Peyer's patch (tissue), 4 donors: ENCODE results near the gene GCFC2. TPM values are rescaled to one million over a fixed set of nuclear protein-coding genes. Genes with fewer than 3 reads are reported as not detected.

Source experiments
- DNase-seq, 3 donors: peaks; one replicate each; pipeline ENCODE4 v3.0.0-alpha.2; 2017 to 2019
- H3K27ac ChIP-seq, 4 donors: fragments of 200-600 bp; sonication (generic); one replicate each; pipeline ENCODE4 v1.5.1; 2016 to 2019
- H3K27me3 ChIP-seq, 2 donors: fragments of 200-600 bp; sonication (generic); one replicate each; pipeline ENCODE4 v1.5.1; 2019
- H3K36me3 ChIP-seq, 3 donors: fragments of 200-600 bp; sonication (generic); one replicate each; pipeline ENCODE4 v1.5.1; 2016 to 2019
- H3K4me1 ChIP-seq, 4 donors: fragments of 200-600 bp; sonication (generic); one replicate each; pipeline ENCODE4 v1.5.1; 2016 to 2019
- H3K4me3 ChIP-seq, 4 donors: fragments of 200-600 bp; sonication (generic); 1 replicate in 3 of 4; 2 replicates in 1 of 4; pipeline ENCODE4 v1.5.1; 2016 to 2019; ENCODE audit warnings: mild to moderate bottlenecking in 1 of 4
- H3K9me3 ChIP-seq, 4 donors: fragments of 200-600 bp; sonication (generic); one replicate each; pipeline ENCODE4 v1.5.1; 2016 to 2019; ENCODE audit warnings: mild to moderate bottlenecking in 1 of 4
- CTCF ChIP-seq, 6 experiments: fragments of 450-650 bp in 4 of 6; fragments of 200-600 bp in 2 of 6; sonication (generic) in 1 of 6; IDR thresholded peaks; one replicate each; pipeline ENCODE4 v1.5.1; 2017 to 2019; ENCODE audit warnings: antibody characterized with exemption in 6 of 6, mild to moderate bottlenecking in 3 of 6, moderate library complexity in 1 of 6
- POLR2A ChIP-seq, 2 donors: fragments of 450-650 bp; IDR thresholded peaks; one replicate each; pipeline ENCODE4 v1.5.1; 2017; ENCODE audit warnings: antibody characterized with exemption in 2 of 2, mild to moderate bottlenecking in 2 of 2, moderate library complexity in 2 of 2
- total RNA-seq, 4 donors: library from RNA; depleted of rRNA; stranded (reverse); fragments of >200 nt; gene quantifications; one replicate each; pipeline ENCODE4 v1.1.0, GENCODE V29; 2016

Gene GCFC2
- total RNA-seq, 4 donors from 2014 or later = 20.8 to 33.5 (median 26.1) TPM

GRCh38 chr2:75646583-75647425, 63.9 kb downstream of the GCFC2 start, which contains the start of gene MRPL19:
MRPL19 (plus strand) TSS chr2:75646783; CDS start chr2:75646808, 25 bp downstream.
- DNase-seq = peak; percentile 80 to 94 (median 89)
- Histone ChIP-seq H3K27me3 (no peaks in the 10 kb centered on the region), H3K9me3 (no peaks in the 10 kb centered on the region), H3K4me3 (peak within 1 kb of the TSS; percentile 78 to 97 (median 91)), H3K27ac (peak within 1 kb of the TSS; percentile 59 to 87 (median 67)), H3K4me1 (peaks cover 0 to 17% (median 3%) of the 10 kb centered on the region in 4 donors), H3K36me3 (peaks cover 0 to 18% (median 0%) of the 10 kb centered on the region in 3 donors)
- TF ChIP-seq CTCF (IDR thresholded peaks at IDR 0.05) (peak in 3 of 6 experiments; percentile 6 to 21 (median 11)), POLR2A (IDR thresholded peaks at IDR 0.05) (peak in 1 of 2 donors; percentile 40)

GRCh38 chr2:75646090-75646582, 64.6 kb downstream of the GCFC2 start:
- no peak for DNase-seq
- H3K27ac ChIP-seq = peak overlapping the region; percentile 59 to 87 (median 67)
- peaks cover 0 to 17% (median 3%) of the 10 kb centered on the region in 4 donors for H3K4me1 ChIP-seq
- H3K36me3 ChIP-seq = peaks cover 0 to 12% (median 0%) of the 10 kb centered on the region in 3 donors
- peak overlapping the region; percentile 78 to 97 (median 91) for H3K4me3 ChIP-seq
- no peaks in the 10 kb centered on the region for H3K27me3 ChIP-seq
- no peaks in the 10 kb centered on the region for H3K9me3 ChIP-seq
- TF ChIP-seq CTCF (IDR thresholded peaks at IDR 0.05) (no peak), POLR2A (IDR thresholded peaks at IDR 0.05) (no peak)

GRCh38 chr2:75645643-75646042, 65.1 kb downstream of the GCFC2 start:
- Histone ChIP-seq H3K36me3 (peaks cover 0 to 8% (median 0%) of the 10 kb centered on the region in 3 donors), H3K4me3 (no peak overlapping the region), H3K9me3 (no peaks in the 10 kb centered on the region), H3K4me1 (peaks cover 0 to 17% (median 3%) of the 10 kb centered on the region in 4 donors), H3K27ac (no peak overlapping the region), H3K27me3 (no peaks in the 10 kb centered on the region)
- no peak for DNase-seq
- TF ChIP-seq POLR2A (IDR thresholded peaks at IDR 0.05) = no peak
- TF ChIP-seq CTCF (IDR thresholded peaks at IDR 0.05) = no peak

GRCh38 chr2:75643980-75644379, 66.7 kb downstream of the GCFC2 start:
- H3K27me3 ChIP-seq = no peaks in the 10 kb centered on the region
- peaks cover 0 to 16% (median 3%) of the 10 kb centered on the region in 4 donors for H3K4me1 ChIP-seq
- DNase-seq = no peak
- H3K9me3 ChIP-seq = no peaks in the 10 kb centered on the region
- TF ChIP-seq CTCF (IDR thresholded peaks at IDR 0.05) (no peak), POLR2A (IDR thresholded peaks at IDR 0.05) (no peak)
- no peak overlapping the region for H3K4me3 ChIP-seq
- H3K36me3 ChIP-seq = no peaks in the 10 kb centered on the region
- H3K27ac ChIP-seq = no peak overlapping the region

GRCh38 chr2:75641587-75641986, 69.1 kb downstream of the GCFC2 start:
- no peaks in the 10 kb centered on the region for H3K9me3 ChIP-seq
- no peaks in the 10 kb centered on the region for H3K27me3 ChIP-seq
- DNase-seq = no peak
- H3K27ac ChIP-seq = no peak overlapping the region
- peaks cover 0 to 5% (median 0%) of the 10 kb centered on the region in 4 donors for H3K4me1 ChIP-seq
- H3K36me3 ChIP-seq = no peaks in the 10 kb centered on the region
- no peak for TF ChIP-seq POLR2A (IDR thresholded peaks at IDR 0.05)
- TF ChIP-seq CTCF (IDR thresholded peaks at IDR 0.05) = no peak
- H3K4me3 ChIP-seq = no peak overlapping the region
